ENCODE data around the gene TDRD9. TPM values are rescaled to one million over a fixed set of nuclear protein-coding genes. Genes with fewer than 3 reads are reported as not detected.

Gene TDRD9
- total and polyA plus RNA-seq, 8 donors: 0.85 to 8.8 (median 2.4) TPM; not detected in 2

DNA sequence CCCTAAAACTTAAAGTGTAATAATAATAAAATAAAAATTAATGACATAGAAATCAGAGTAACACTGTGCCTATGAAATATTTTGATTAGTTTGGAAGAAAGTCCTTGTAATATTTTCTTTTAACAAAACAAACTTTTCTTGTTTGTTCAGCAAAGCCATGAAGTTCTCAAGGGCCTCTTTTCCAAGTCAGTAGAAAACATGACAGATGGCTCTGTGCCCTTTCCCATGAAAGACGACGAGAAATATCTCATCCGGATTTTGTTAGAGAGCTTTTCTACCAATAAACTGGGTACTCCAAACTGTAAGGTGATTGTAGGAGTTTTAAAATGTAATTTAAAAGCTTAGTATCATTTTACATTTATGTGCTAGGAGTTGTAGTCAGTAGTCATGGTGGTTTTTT, 102.7 kb downstream of the TDRD9 start:
- intact Hi-C loops (cut with DNase I; ENCODE audit: low total_unique reads): no loop called here
- Histone ChIP-seq H3K4me3 (no peak overlapping the region), H3K27ac (no peak overlapping the region), H3K36me3 (no peaks in the 10 kb centered on the region), H3K27me3 (no peaks in the 10 kb centered on the region), H3K4me1 (no peaks in the 10 kb centered on the region), H3K9me3 (no peaks in the 10 kb centered on the region)
- 22 to 39% (median 35%) methylated on average over 3 of the region's 3 CpGs for WGBS, 5 donors
- TF ChIP-seq POLR2AphosphoS5 (IDR thresholded peaks at IDR 0.05): no peak
- no peak for TF ChIP-seq POLR2A (IDR thresholded peaks at IDR 0.05)
- TF ChIP-seq, protein P1, sequence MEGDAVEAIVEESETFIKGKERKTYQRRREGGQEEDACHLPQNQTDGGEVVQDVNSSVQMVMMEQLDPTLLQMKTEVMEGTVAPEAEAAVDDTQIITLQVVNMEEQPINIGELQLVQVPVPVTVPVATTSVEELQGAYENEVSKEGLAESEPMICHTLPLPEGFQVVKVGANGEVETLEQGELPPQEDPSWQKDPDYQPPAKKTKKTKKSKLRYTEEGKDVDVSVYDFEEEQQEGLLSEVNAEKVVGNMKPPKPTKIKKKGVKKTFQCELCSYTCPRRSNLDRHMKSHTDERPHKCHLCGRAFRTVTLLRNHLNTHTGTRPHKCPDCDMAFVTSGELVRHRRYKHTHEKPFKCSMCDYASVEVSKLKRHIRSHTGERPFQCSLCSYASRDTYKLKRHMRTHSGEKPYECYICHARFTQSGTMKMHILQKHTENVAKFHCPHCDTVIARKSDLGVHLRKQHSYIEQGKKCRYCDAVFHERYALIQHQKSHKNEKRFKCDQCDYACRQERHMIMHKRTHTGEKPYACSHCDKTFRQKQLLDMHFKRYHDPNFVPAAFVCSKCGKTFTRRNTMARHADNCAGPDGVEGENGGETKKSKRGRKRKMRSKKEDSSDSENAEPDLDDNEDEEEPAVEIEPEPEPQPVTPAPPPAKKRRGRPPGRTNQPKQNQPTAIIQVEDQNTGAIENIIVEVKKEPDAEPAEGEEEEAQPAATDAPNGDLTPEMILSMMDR (IDR thresholded peaks at IDR 0.05): no peak
- no peak for TF ChIP-seq EP300 (IDR thresholded peaks at IDR 0.05)
- DNase-seq: no peak

DNA sequence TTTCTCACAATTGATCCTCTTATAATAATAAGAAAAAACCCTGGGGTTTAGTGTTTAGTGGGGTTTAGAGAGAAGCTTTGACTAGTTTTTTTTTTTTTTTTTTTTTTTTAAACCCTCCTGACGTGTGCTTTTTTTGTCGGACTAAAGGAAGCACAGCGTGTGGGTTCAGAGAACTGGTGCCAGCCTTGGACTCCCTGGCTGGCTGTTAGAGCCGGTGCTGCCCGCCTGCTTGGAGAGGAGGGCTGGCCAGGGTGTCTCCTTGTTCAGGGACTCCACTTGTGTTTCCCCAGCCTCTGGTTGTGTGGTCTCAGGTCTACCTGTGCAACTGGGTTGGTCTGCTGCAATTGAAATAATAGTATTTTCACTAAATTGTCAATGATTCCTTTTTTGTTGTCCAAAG, 103.1 kb downstream of the TDRD9 start:
- Histone ChIP-seq H3K27ac (no peak overlapping the region), H3K4me3 (no peak overlapping the region), H3K9me3 (no peaks in the 10 kb centered on the region), H3K36me3 (no peaks in the 10 kb centered on the region), H3K27me3 (no peaks in the 10 kb centered on the region), H3K4me1 (no peaks in the 10 kb centered on the region)
- 44 to 54% (median 47%) methylated on average over 5 of the region's 5 CpGs for WGBS, 5 donors
- DNase-seq: no peak
- no peak for TF ChIP-seq EP300 (IDR thresholded peaks at IDR 0.05)
- TF ChIP-seq, protein P1 (IDR thresholded peaks at IDR 0.05): no peak
- no peak for TF ChIP-seq POLR2A (IDR thresholded peaks at IDR 0.05)
- no peak for TF ChIP-seq POLR2AphosphoS5 (IDR thresholded peaks at IDR 0.05)
- intact Hi-C loops (cut with DNase I; ENCODE audit: low total_unique reads): no loop called here

DNA sequence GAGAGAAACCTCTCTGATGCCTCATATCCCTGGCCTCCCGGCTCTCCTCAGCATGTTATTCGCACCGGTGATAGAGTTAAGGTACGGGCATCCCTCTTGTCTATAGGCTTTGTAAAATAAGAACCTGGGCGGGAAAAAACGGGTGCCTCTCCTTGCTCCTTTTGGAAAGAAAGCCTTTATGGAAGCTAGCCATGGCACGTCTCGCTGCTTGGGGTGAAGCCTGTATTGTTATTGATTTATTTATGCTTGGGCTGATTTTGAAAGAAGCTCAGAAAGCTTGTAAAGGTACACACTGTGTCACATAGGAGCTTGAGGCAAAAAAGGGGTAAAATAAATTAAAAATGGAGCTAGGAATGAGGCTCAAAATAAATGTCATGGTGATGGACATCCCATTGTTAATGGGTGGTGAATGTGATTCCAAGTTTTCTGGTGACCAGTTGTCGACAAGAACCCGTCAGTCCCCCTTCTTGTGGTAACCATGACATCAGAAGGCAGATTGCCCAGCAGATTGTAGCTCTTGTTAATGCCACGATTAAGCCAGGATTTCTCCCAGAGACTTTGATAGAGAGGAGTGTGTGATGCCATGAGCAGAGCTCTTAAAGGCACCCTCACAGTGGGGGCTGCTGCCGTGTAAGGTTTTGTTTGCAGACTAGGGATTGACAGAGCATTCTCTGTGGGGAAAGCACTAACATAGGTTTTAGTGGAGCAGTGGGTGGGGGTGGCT, 106.9 kb downstream of the TDRD9 start:
- no peaks in the 10 kb centered on the region for H3K9me3 ChIP-seq
- peak in 1 of 2 donors; percentile 26 for DNase-seq
- WGBS, 5 donors: 61 to 68% (median 67%) methylated on average over 12 of the region's 12 CpGs
- peaks cover 0 to under 1% (median 0%) of the 10 kb centered on the region in 3 donors for H3K27me3 ChIP-seq
- no peaks in the 10 kb centered on the region for H3K4me1 ChIP-seq
- no peak overlapping the region for H3K4me3 ChIP-seq
- intact Hi-C loops (cut with DNase I; ENCODE audit: low total_unique reads): no loop called here
- TF ChIP-seq EP300 (IDR thresholded peaks at IDR 0.05) (no peak), POLR2AphosphoS5 (IDR thresholded peaks at IDR 0.05) (no peak), POLR2A (IDR thresholded peaks at IDR 0.05) (no peak)
- TF ChIP-seq, protein P1 (IDR thresholded peaks at IDR 0.05): no peak
- H3K36me3 ChIP-seq: no peaks in the 10 kb centered on the region
- H3K27ac ChIP-seq: no peak overlapping the region

DNA sequence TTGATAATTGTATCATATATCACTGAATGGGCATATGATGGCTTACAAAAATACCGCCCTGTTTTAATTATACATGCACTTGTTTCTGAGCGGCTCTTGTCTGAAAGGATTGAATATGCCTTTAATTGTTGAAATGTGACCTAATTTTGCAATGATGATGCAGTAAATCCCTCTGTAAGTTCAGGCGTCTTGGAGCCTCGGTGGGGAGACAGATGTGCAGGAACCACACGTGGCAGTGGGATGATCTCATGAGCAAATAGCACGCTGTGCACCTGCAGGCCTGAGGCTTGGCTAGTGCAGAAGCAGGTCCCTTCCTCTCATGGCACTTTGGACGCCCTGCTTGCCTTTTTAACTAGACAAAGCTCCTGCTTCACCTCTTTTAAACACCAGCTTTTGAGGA, 108.0 kb downstream of the TDRD9 start:
- Histone ChIP-seq H3K36me3 (no peaks in the 10 kb centered on the region), H3K4me3 (no peak overlapping the region), H3K27ac (no peak overlapping the region), H3K4me1 (no peaks in the 10 kb centered on the region), H3K9me3 (no peaks in the 10 kb centered on the region), H3K27me3 (peaks cover 0 to 4% (median 0%) of the 10 kb centered on the region in 3 donors)
- no peak for DNase-seq
- intact Hi-C loops (cut with DNase I; ENCODE audit: low total_unique reads): no loop called here
- WGBS, 5 donors: 65 to 78% (median 71%) methylated on average over 7 of the region's 7 CpGs
- TF ChIP-seq, protein P1 (IDR thresholded peaks at IDR 0.05): no peak
- no peak for TF ChIP-seq POLR2A (IDR thresholded peaks at IDR 0.05)
- no peak for TF ChIP-seq POLR2AphosphoS5 (IDR thresholded peaks at IDR 0.05)
- TF ChIP-seq EP300 (IDR thresholded peaks at IDR 0.05): no peak

Measured in stomach (tissue), 9 donors.